HCT116 (cell line): Measurements from ENCODE around the gene LAD1. TPM values are rescaled to one million over a fixed set of nuclear protein-coding genes. Genes with fewer than 3 reads are reported as not detected.

Experiments
- ATAC-seq: fragments of 200-7000 bp; cut with Tn5 transposase; 2 replicates; pipeline ENCODE4 v1.9.1; 2020; ENCODE audit warnings: mild to moderate bottlenecking, moderate library complexity
- BruUV-seq: library from RNA; stranded (reverse); fragments of 400-500 nt; replicated peaks from 2 replicates; lab custom pipeline; 2021; lab: Mats Ljungman, UMichigan
- CTCF ChIA-PET: fragments of 300-600 bp; sonication (Branson Sonifier 250); formaldehyde crosslinking; loops from one replicate; lab custom pipeline; 2021; ENCODE audit warnings: antibody characterized with exemption; lab: Charles Lee
- POLR2A ChIA-PET: fragments of 300-600, 350-600 bp; sonication (Branson Sonifier 250); formaldehyde crosslinking; loops from one replicate; lab custom pipeline; 2021; ENCODE audit warnings: antibody characterized with exemption; lab: Charles Lee
- RAD21 ChIA-PET, 2 experiments: fragments of 300-600 bp; sonication (Branson Sonifier 250); formaldehyde crosslinking; loops; one replicate each; lab custom pipeline; 2023; ENCODE audit warnings: low total read pairs in 2 of 2; ENCODE audit not compliant: uncharacterized antibody in 2 of 2, unreplicated experiment in 2 of 2, low non-redundant PET in 1 of 2; lab: Charles Lee
- DNase-seq: peaks from one replicate; pipeline ENCODE4 v3.0.0-alpha.2; 2010; ENCODE audit warnings: low read depth, low spot score
- H2AFZ ChIP-seq: fragments of 200-600 bp; shearing (Covaris generic), sonication (generic); 2 replicates; pipeline ENCODE4 v1.6.1; 2017; ENCODE audit warnings: low read depth, mixed run types, mixed read lengths, antibody characterized with exemption, low read length; ENCODE audit not compliant: poor library complexity, severe bottlenecking
- H3K27ac ChIP-seq: 2 replicates; pipeline ENCODE4 v1.5.1; 2012; ENCODE audit warnings: low read depth, low read length
- H3K27me3 ChIP-seq: fragments of 200-600 bp; sonication (generic); 2 replicates; pipeline ENCODE4 v1.6.1; 2016; ENCODE audit warnings: mixed run types, low read length, mixed read lengths; ENCODE audit not compliant: insufficient read depth
- H3K36me3 ChIP-seq, 2 experiments: fragments of 200-500 bp in 1 of 2; fragments of 200-600 bp in 1 of 2; sonication (Bioruptor generic) in 1 of 2; sonication (generic) in 1 of 2; 2 replicates each; pipeline versions ENCODE4 v1.5.1 to v1.6.1; 2014 to 2016; ENCODE audit warnings: low read length in 2 of 2, inconsistent platforms in 1 of 2, mixed read lengths in 1 of 2, mixed run types in 1 of 2; ENCODE audit not compliant: insufficient read depth in 2 of 2, control insufficient read depth in 1 of 2
- H3K4me1 ChIP-seq, 2 experiments: fragments of 200-600 bp in 1 of 2; sonication (generic) in 1 of 2; 2 replicates each; pipeline versions ENCODE4 v1.5.1 to v1.6.1; 2012 to 2017; ENCODE audit warnings: low read length in 2 of 2, inconsistent platforms in 1 of 2, mild to moderate bottlenecking in 1 of 2, mixed read lengths in 1 of 2, mixed run types in 1 of 2, moderate library complexity in 1 of 2; ENCODE audit not compliant: insufficient read depth in 2 of 2, control insufficient read depth in 1 of 2
- H3K4me2 ChIP-seq: fragments of 200-600 bp; sonication (generic); 2 replicates; pipeline ENCODE4 v1.6.1; 2017; ENCODE audit warnings: mixed run types, low read length, mixed read lengths
- H3K4me3 ChIP-seq, 2 experiments: fragments of 200-600 bp in 1 of 2; sonication (generic) in 1 of 2; replicated peaks in 1 of 2; 2 replicates each; pipeline ENCODE4 v1.5.1; 2011 to 2016; ENCODE audit warnings: low read length in 2 of 2, control low read depth in 1 of 2, low read depth in 1 of 2, mild to moderate bottlenecking in 1 of 2, mixed read lengths in 1 of 2, mixed run types in 1 of 2
- H3K79me2 ChIP-seq: fragments of 200-600 bp; sonication (generic); 2 replicates; pipeline ENCODE4 v1.6.1; 2017; ENCODE audit warnings: mild to moderate bottlenecking, mixed run types, low read length, moderate library complexity, mixed read lengths; ENCODE audit not compliant: insufficient read depth
- H3K9ac ChIP-seq: fragments of 200-600 bp; sonication (generic); 2 replicates; pipeline ENCODE4 v1.6.1; 2016; ENCODE audit warnings: low read length, mixed read lengths
- H3K9me2 ChIP-seq: fragments of 200-600 bp; sonication (generic), shearing (Covaris generic); 2 replicates; pipeline ENCODE4 v1.6.1; 2017; ENCODE audit warnings: mixed run types, mild to moderate bottlenecking, moderate library complexity; ENCODE audit not compliant: insufficient read depth
- H3K9me3 ChIP-seq, 2 experiments: fragments of 200-500 bp in 1 of 2; fragments of 200-600 bp in 1 of 2; sonication (Bioruptor generic) in 1 of 2; sonication (generic) in 1 of 2; 2 replicates each; pipeline ENCODE4 v1.6.1; 2014 to 2017; ENCODE audit warnings: low read length in 2 of 2, mixed read lengths in 2 of 2, inconsistent platforms in 1 of 2, low read depth in 1 of 2, mild to moderate bottlenecking in 1 of 2, mixed run types in 1 of 2, moderate library complexity in 1 of 2; ENCODE audit not compliant: control insufficient read depth in 1 of 2, insufficient read depth in 1 of 2
- H4K20me1 ChIP-seq: fragments of 200-600 bp; sonication (generic), shearing (Covaris generic); 2 replicates; pipeline ENCODE4 v1.6.1; 2017; ENCODE audit warnings: mixed run types, mild to moderate bottlenecking, moderate library complexity; ENCODE audit not compliant: insufficient read depth
- CEBPB ChIP-seq: IDR thresholded peaks from 2 replicates; pipeline ENCODE4 v1.6.1; 2012; ENCODE audit warnings: low read depth
- CTCF ChIP-seq, 3 experiments: fragments of 200-600 bp in 1 of 3; sonication (generic) in 1 of 3; IDR thresholded peaks in 2 of 3; conservative IDR thresholded peaks in 1 of 3; 2 replicates each; pipeline ENCODE4 v1.5.1; 2012 to 2017; ENCODE audit warnings: low read depth in 2 of 3, low read length in 2 of 3, antibody characterized with exemption in 1 of 3, borderline replicate concordance in 1 of 3, control low read depth in 1 of 3, mild to moderate bottlenecking in 1 of 3, mixed read lengths in 1 of 3, mixed run types in 1 of 3, moderate library complexity in 1 of 3; ENCODE audit not compliant: insufficient read depth in 1 of 3
- EGR1 ChIP-seq: IDR thresholded peaks from 2 replicates; pipeline ENCODE4 v1.6.1; 2012; ENCODE audit warnings: low read depth
- EZH2 ChIP-seq: fragments of 200-600 bp; sonication (generic); IDR thresholded peaks from 2 replicates; pipeline ENCODE4 v1.6.1; 2017; ENCODE audit warnings: antibody characterized with exemption, mixed run types
- JUND ChIP-seq: IDR thresholded peaks from 2 replicates; pipeline ENCODE4 v1.6.1; 2012
- POLR2A ChIP-seq: IDR thresholded peaks from 2 replicates; pipeline ENCODE4 v1.7.0; 2011; ENCODE audit warnings: borderline replicate concordance; ENCODE audit not compliant: insufficient read depth, insufficient read length; ENCODE audit errors: extremely low read depth
- SIN3A ChIP-seq: IDR thresholded peaks from 2 replicates; pipeline ENCODE4 v1.6.1; 2012; ENCODE audit warnings: low read depth
- SP1 ChIP-seq: IDR thresholded peaks from 2 replicates; pipeline ENCODE4 v1.6.1; 2012; ENCODE audit warnings: low read depth
- ZBTB33 ChIP-seq: IDR thresholded peaks from 2 replicates; pipeline ENCODE4 v1.6.1; 2011; ENCODE audit warnings: mild to moderate bottlenecking, low read length, moderate library complexity; ENCODE audit not compliant: insufficient replicate concordance; ENCODE audit errors: extremely low read depth
- ZFX ChIP-seq: fragments of 450-650 bp; IDR thresholded peaks from 2 replicates; pipeline ENCODE4 v1.6.1; 2017
- ZNF274 ChIP-seq: fragments of 200-500 bp; sonication (Bioruptor generic); IDR thresholded peaks from 2 replicates; pipeline ENCODE4 v1.6.1; 2014; ENCODE audit warnings: mild to moderate bottlenecking, low read depth, low read length, inconsistent platforms
- intact Hi-C: fragments of 100-400 bp; cut with micrococcal nuclease; formaldehyde crosslinking; loops from 2 replicates; pipeline ENCODE4 v1.10.0; 2022
- total RNA-seq: library from RNA; stranded (reverse); gene quantifications from one replicate; pipeline ENCODE4 v1.2.1, GENCODE V29; 2021; ENCODE audit not compliant: unreplicated experiment

Gene LAD1
- total RNA-seq, 1 experiment from 2014 or later = 56.1 TPM

GRCh38 chr1:201423655-201424054, 24.5 kb upstream of the LAD1 start:
- Histone ChIP-seq H3K79me2 (no peaks in the 10 kb centered on the region), H3K36me3 (no peaks in the 10 kb centered on the region), H3K9ac (no peak overlapping the region), H3K9me3 (no peaks in the 10 kb centered on the region), H2AFZ (no peak overlapping the region), H3K4me2 (no peak overlapping the region), H3K27ac (no peak overlapping the region), H3K4me3 (no peak overlapping the region), H3K4me1 (no peaks in the 10 kb centered on the region), H3K9me2 (no peaks in the 10 kb centered on the region), H4K20me1 (no peaks in the 10 kb centered on the region), H3K27me3 (no peaks in the 10 kb centered on the region)
- TF ChIP-seq CTCF (IDR thresholded peaks at IDR 0.05 in 2 of 3, conservative IDR thresholded peaks at IDR 0.05 in 1 of 3; ENCODE audit: borderline replicate concordance in 1 of 3, insufficient read depth in 1 of 3, low read depth in 2 of 3, low read length in 2 of 3) = no peak
- TF ChIP-seq CEBPB = no peak
- TF ChIP-seq POLR2A = no peak
- TF ChIP-seq EZH2 = no peak
- TF ChIP-seq ZFX = no peak
- no peak for TF ChIP-seq ZNF274
- TF ChIP-seq ZBTB33 = no peak
- no peak for TF ChIP-seq SP1
- no peak for TF ChIP-seq EGR1
- TF ChIP-seq SIN3A = no peak
- no peak for TF ChIP-seq JUND
- CTCF ChIA-PET = no interaction called here
- no TSS peak for BruUV-seq
- RAD21 ChIA-PET = no interaction called here
- POLR2A ChIA-PET = no interaction called here
- intact Hi-C loops = no loop called here
- ATAC-seq (no peak), DNase-seq (no peak)
